H1 (cell line): ENCODE results near the gene SLC25A6. TPM values are rescaled to one million over a fixed set of nuclear protein-coding genes. Genes with fewer than 3 reads are reported as not detected.

ENCODE experiments used
- CTCF ChIA-PET: fragments of 300-600 bp; sonication (Branson Sonifier 250); formaldehyde crosslinking; loops from one replicate; lab custom pipeline; 2021; ENCODE audit not compliant: partially characterized antibody; lab: Charles Lee
- POLR2A ChIA-PET: fragments of 300-600 bp; sonication (Branson Sonifier 250); formaldehyde crosslinking; loops from one replicate; lab custom pipeline; 2021; ENCODE audit warnings: inconsistent platforms; ENCODE audit not compliant: partially characterized antibody; lab: Charles Lee
- DNase-seq, 2 experiments: peaks; one replicate each; pipeline versions ENCODE4 v3.0.0 to v3.0.0-alpha.2; 2010 to 2022; ENCODE audit warnings: low spot score in 2 of 2, low read depth in 1 of 2, mixed read lengths in 1 of 2
- FAIRE-seq: peaks from 2 replicates; lab custom pipeline; 2011; peaks lifted over from hg19 to GRCh38; lab: Jason Lieb, UNC
- H2AFZ ChIP-seq: 2 replicates; pipeline ENCODE4 v1.8.1; 2012; ENCODE audit warnings: low read length, inconsistent platforms
- H2AK5ac ChIP-seq: 2 replicates; pipeline ENCODE4 v1.6.1; 2013; ENCODE audit warnings: low read depth, low read length
- H2BK120ac ChIP-seq: replicated peaks from 2 replicates; pipeline ENCODE3; 2013; ENCODE audit warnings: low read depth, low read length, inconsistent platforms
- H2BK12ac ChIP-seq: 2 replicates; pipeline ENCODE4 v1.6.1; 2013; ENCODE audit warnings: low read depth, low read length
- H2BK15ac ChIP-seq: 2 replicates; pipeline ENCODE4 v1.6.1; 2013; ENCODE audit warnings: low read length
- H2BK20ac ChIP-seq: 2 replicates; pipeline ENCODE4 v1.6.1; 2013; ENCODE audit warnings: low read length
- H2BK5ac ChIP-seq: 2 replicates; pipeline ENCODE4 v1.6.1; 2013; ENCODE audit warnings: low read depth, low read length
- H3K14ac ChIP-seq: 2 replicates; pipeline ENCODE4 v1.6.1; 2013; ENCODE audit warnings: inconsistent platforms; ENCODE audit not compliant: insufficient read length
- H3K18ac ChIP-seq: 2 replicates; pipeline ENCODE4 v1.6.1; 2013; ENCODE audit warnings: low read length; ENCODE audit errors: extremely low read depth
- H3K23ac ChIP-seq: 2 replicates; pipeline ENCODE4 v1.6.1; 2013; ENCODE audit warnings: inconsistent platforms; ENCODE audit not compliant: insufficient read length
- H3K23me2 ChIP-seq: 2 replicates; pipeline ENCODE4 v1.6.1; 2013; ENCODE audit warnings: low read depth, low read length
- H3K27ac ChIP-seq: 2 replicates; pipeline ENCODE4 v1.6.1; 2011; ENCODE audit warnings: low read depth, low read length, inconsistent platforms
- H3K27me3 ChIP-seq, 4 experiments: replicated peaks in 1 of 4; 1 replicate in 1 of 4; 2 replicates in 3 of 4; pipeline versions ENCODE4 v1.6.1 to v1.8.1; 2011 to 2013; ENCODE audit warnings: low read length in 3 of 4, mild to moderate bottlenecking in 3 of 4, inconsistent platforms in 2 of 4, mixed read lengths in 2 of 4, moderate library complexity in 1 of 4; ENCODE audit not compliant: control insufficient read depth in 3 of 4, insufficient read depth in 3 of 4; ENCODE audit errors: extremely low read depth in 1 of 4
- H3K36me3 ChIP-seq, 4 experiments: 2 replicates each; pipeline versions ENCODE4 v1.6.1 to v1.8.1; 2011 to 2013; ENCODE audit warnings: mild to moderate bottlenecking in 4 of 4, low read length in 3 of 4, moderate library complexity in 2 of 4, control low read depth in 1 of 4, inconsistent platforms in 1 of 4; ENCODE audit not compliant: insufficient read depth in 4 of 4, control insufficient read depth in 2 of 4
- H3K4ac ChIP-seq: replicated peaks from 2 replicates; pipeline ENCODE3; 2013; ENCODE audit warnings: low read length, low read depth, mixed read lengths, inconsistent platforms; ENCODE audit not compliant: insufficient read length
- H3K4me1 ChIP-seq, 4 experiments: replicated peaks in 1 of 4; 1 replicate in 1 of 4; 2 replicates in 3 of 4; pipeline versions ENCODE4 v1.6.1 to v1.8.1; 2011 to 2013; ENCODE audit warnings: low read length in 3 of 4, inconsistent platforms in 2 of 4, mixed read lengths in 1 of 4; ENCODE audit not compliant: insufficient read depth in 4 of 4, control insufficient read depth in 3 of 4
- H3K4me2 ChIP-seq, 2 experiments: 2 replicates each; pipeline versions ENCODE4 v1.6.1 to v1.8.1; 2011 to 2013; ENCODE audit warnings: low read depth in 2 of 2, low read length in 2 of 2, control low read depth in 1 of 2, inconsistent platforms in 1 of 2, mild to moderate bottlenecking in 1 of 2; ENCODE audit not compliant: insufficient read depth in 1 of 2
- H3K4me3 ChIP-seq, 4 experiments: fragments of 200-600, 300-600 bp in 1 of 4; sonication (generic), shearing (Covaris generic), sonication (Bioruptor Twin) in 1 of 4; 2 replicates each; pipeline versions ENCODE4 v1.5.1 to v1.8.1; 2011 to 2016; ENCODE audit warnings: low read length in 4 of 4, low read depth in 3 of 4, control low read depth in 2 of 4, inconsistent platforms in 2 of 4, mild to moderate bottlenecking in 2 of 4, mixed read lengths in 1 of 4, moderate library complexity in 1 of 4; ENCODE audit not compliant: insufficient read depth in 2 of 4; ENCODE audit errors: extremely low read depth in 1 of 4
- H3K56ac ChIP-seq: replicated peaks from 2 replicates; pipeline ENCODE3; 2013; ENCODE audit warnings: low read depth, mild to moderate bottlenecking, mixed read lengths, low read length, inconsistent platforms; ENCODE audit not compliant: insufficient read length
- H3K79me1 ChIP-seq: 2 replicates; pipeline ENCODE4 v1.6.1; 2013; ENCODE audit warnings: low read depth, low read length, control low read depth
- H3K79me2 ChIP-seq, 2 experiments: 2 replicates each; pipeline versions ENCODE4 v1.6.1 to v1.8.1; 2012 to 2013; ENCODE audit warnings: low read length in 2 of 2, mild to moderate bottlenecking in 2 of 2, inconsistent platforms in 1 of 2; ENCODE audit not compliant: insufficient read depth in 2 of 2, control insufficient read depth in 1 of 2
- H3K9ac ChIP-seq, 4 experiments: replicated peaks in 1 of 4; 1 replicate in 1 of 4; 2 replicates in 3 of 4; pipeline versions ENCODE4 v1.6.1 to v1.8.1; 2011 to 2013; ENCODE audit warnings: low read depth in 3 of 4, low read length in 3 of 4, control low read depth in 2 of 4, mild to moderate bottlenecking in 2 of 4, moderate library complexity in 2 of 4, inconsistent platforms in 1 of 4; ENCODE audit errors: extremely low read depth in 1 of 4
- H3K9me3 ChIP-seq, 2 experiments: 2 replicates each; pipeline versions ENCODE4 v1.6.1 to v1.8.1; 2012 to 2013; ENCODE audit warnings: mild to moderate bottlenecking in 2 of 2, moderate library complexity in 2 of 2, control low read depth in 1 of 2, inconsistent platforms in 1 of 2, low read depth in 1 of 2, low read length in 1 of 2, mixed read lengths in 1 of 2; ENCODE audit not compliant: insufficient read depth in 2 of 2
- H4K20me1 ChIP-seq, 2 experiments: replicated peaks in 1 of 2; 2 replicates each; pipeline versions ENCODE3 to v1.8.1; 2011 to 2013; ENCODE audit warnings: inconsistent platforms in 2 of 2, low read length in 2 of 2, mild to moderate bottlenecking in 1 of 2; ENCODE audit not compliant: insufficient read depth in 2 of 2, control insufficient read depth in 1 of 2
- H4K5ac ChIP-seq: 2 replicates; pipeline ENCODE4 v1.6.1; 2013; ENCODE audit warnings: low read length, low read depth, mixed read lengths, inconsistent platforms; ENCODE audit not compliant: insufficient read length
- H4K8ac ChIP-seq: 2 replicates; pipeline ENCODE4 v1.8.0; 2013; ENCODE audit warnings: mild to moderate bottlenecking, moderate library complexity, low read length, inconsistent platforms; ENCODE audit not compliant: insufficient read depth; ENCODE audit errors: extremely low read depth
- H4K91ac ChIP-seq: replicated peaks from 2 replicates; pipeline ENCODE3; 2013; ENCODE audit warnings: low read length, mixed read lengths, inconsistent platforms; ENCODE audit not compliant: insufficient read length
- CHD1 ChIP-seq: IDR thresholded peaks from 2 replicates; pipeline ENCODE4 v1.6.1; 2012; ENCODE audit warnings: low read depth, low read length, improper control_type of control experiment
- POLR2A ChIP-seq, 2 experiments: IDR thresholded peaks; 1 replicate in 1 of 2; 2 replicates in 1 of 2; pipeline ENCODE4 v1.6.1; 2011; ENCODE audit warnings: low read depth in 2 of 2, low read length in 2 of 2, mild to moderate bottlenecking in 2 of 2; ENCODE audit errors: control extremely low read depth in 1 of 2
- POLR2AphosphoS5 ChIP-seq: IDR thresholded peaks from 2 replicates; pipeline ENCODE4 v1.6.1; 2011; ENCODE audit warnings: low read depth, low read length
- SUZ12 ChIP-seq: fragments of 200-600 bp; sonication (generic); IDR thresholded peaks from 2 replicates; pipeline ENCODE4 v1.6.1; 2012; ENCODE audit warnings: mild to moderate bottlenecking, inconsistent platforms, low read length, moderate library complexity, mixed read lengths
- TBP ChIP-seq: IDR thresholded peaks from 2 replicates; pipeline ENCODE4 v1.6.1; 2011; ENCODE audit warnings: low read depth, low read length, improper control_type of control experiment
- WGBS, 2 experiments: shearing (Covaris generic) in 1 of 2; methylation state at CpG; one replicate each; pipeline versions ENCODE4 v1.1.6 to v1.1.7; 2013 to 2015; ENCODE audit warnings: low lambda C conversion rate in 2 of 2, mixed read lengths in 2 of 2, inconsistent platforms in 1 of 2, low coverage in 1 of 2, missing lambda C conversion rate in 1 of 2; ENCODE audit not compliant: insufficient replicate concordance in 2 of 2, insufficient coverage in 1 of 2, insufficient read length in 1 of 2; ENCODE audit errors: extremely low coverage in 1 of 2, missing lambda C conversion rate in 1 of 2; 5-methylcytosine and 5-hydroxymethylcytosine counted together
- polyA plus RNA-seq, 7 experiments: library from polyadenylated mRNA; depleted of rRNA in 3 of 7; stranded (reverse) in 5 of 7; unstranded in 2 of 7; fragments of >200 nt in 5 of 7; fragments of 200-250 nt in 2 of 7; gene quantifications; 1 replicate in 5 of 7; 2 replicates in 1 of 7; 4 replicates in 1 of 7; pipeline versions ENCODE4 v1.2.1 to v1.2.3, GENCODE V29; 2011 to 2013; ENCODE audit warnings: missing spikeins in 2 of 7, mixed read lengths in 2 of 7
- total RNA-seq: library from RNA; stranded (reverse); fragmentation: NEBNext Ultra II Directional; extraction: Animal tissue kit (Norgen Biotek cat#: 25700); gene quantifications from 2 replicates; pipeline ENCODE4 v1.2.1, GENCODE V29; 2021

Gene SLC25A6
- total and polyA plus RNA-seq, 2 of the 8 experiments (the other 6 are each of a cell fraction or from before 2014, with no cell fraction given): 487 to 1,220 TPM

DNA sequence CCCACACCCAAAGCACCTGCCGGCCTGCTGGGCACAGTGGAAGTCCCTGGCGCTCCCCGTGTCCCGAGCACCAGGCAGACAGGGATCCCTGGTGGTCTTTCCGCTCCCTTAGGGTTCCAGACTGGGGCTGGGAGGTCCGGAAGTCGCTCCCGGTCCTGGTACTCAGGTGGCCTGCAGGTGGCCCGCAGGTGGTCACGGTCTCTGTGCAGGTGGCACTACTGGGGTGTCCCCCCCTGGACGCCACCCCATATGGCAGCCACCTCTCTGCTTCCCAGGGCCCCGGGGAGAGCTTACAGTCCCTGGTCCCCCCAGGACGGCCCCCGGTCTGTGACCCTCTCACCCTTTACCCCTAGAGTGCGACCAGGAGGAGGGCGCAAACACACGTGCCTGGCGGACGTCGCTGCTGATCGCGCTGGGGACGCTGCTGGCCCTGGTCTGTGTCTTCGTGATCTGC lies 13.6 kb downstream of the SLC25A6 start:
- H3K14ac ChIP-seq: no peak overlapping the region
- CTCF ChIA-PET: no interaction called here
- no peak overlapping the region for H2BK20ac ChIP-seq
- TF ChIP-seq CHD1 (no peak), TBP (no peak), POLR2AphosphoS5 (peak; percentile 7; the same call in 1 of the 2 replicates), SUZ12 (no peak), POLR2A (IDR thresholded peaks at IDR 0.05; ENCODE audit: control extremely low read depth in 1 of 2, low read depth in 2 of 2, low read length in 2 of 2) (peak in 1 of 2 experiments; percentile 65; a peak in 1 of 3 replicates)
- peaks cover 0 to 5% (median 0%) of the 10 kb centered on the region in 4 experiments; a peak in 1 of 8 replicates for H3K36me3 ChIP-seq
- H2BK5ac ChIP-seq: no peak overlapping the region
- no peak overlapping the region for H4K91ac ChIP-seq
- no peaks in the 10 kb centered on the region for H3K23me2 ChIP-seq
- peaks cover 0 to under 1% of the 10 kb centered on the region in 2 experiments for H4K20me1 ChIP-seq
- FAIRE-seq (no peak), DNase-seq (no peak)
- WGBS, 2 experiments: 92% methylated on average over 22 of the region's 24 CpGs; no CpG with 5 or more reads in 1 of the 2 experiments
- no peak overlapping the region for H4K8ac ChIP-seq
- no peak overlapping the region for H3K27ac ChIP-seq
- no peak overlapping the region for H3K23ac ChIP-seq
- H3K4me3 ChIP-seq: no peak overlapping the region
- POLR2A ChIA-PET: no interaction called here
- H3K79me2 ChIP-seq: no peaks in the 10 kb centered on the region
- H3K9me3 ChIP-seq: no peaks in the 10 kb centered on the region
- H3K56ac ChIP-seq: no peak overlapping the region
- no peak overlapping the region for H2AK5ac ChIP-seq
- no peak overlapping the region for H3K18ac ChIP-seq
- H4K5ac ChIP-seq: no peak overlapping the region
- H3K4me2 ChIP-seq: no peak overlapping the region
- no peak overlapping the region for H2AFZ ChIP-seq
- H3K9ac ChIP-seq: no peak overlapping the region
- no peaks in the 10 kb centered on the region for H3K79me1 ChIP-seq
- H3K4ac ChIP-seq: no peak overlapping the region
- no peak overlapping the region for H2BK12ac ChIP-seq
- H3K4me1 ChIP-seq: peaks cover 0 to 3% (median 2%) of the 10 kb centered on the region in 4 experiments; a peak in 4 of 7 replicates
- no peak overlapping the region for H2BK120ac ChIP-seq
- no peak overlapping the region for H2BK15ac ChIP-seq
- H3K27me3 ChIP-seq: no peaks in the 10 kb centered on the region
